A549 treated with ZK216348 at 1 μM for 4 hours (cell line): ENCODE data around the gene FNTB. TPM values are rescaled to one million over a fixed set of nuclear protein-coding genes. Genes with fewer than 3 reads are reported as not detected.

Source experiments
- total RNA-seq: library from RNA; stranded (reverse); fragments of 200-300 nt; extraction: Qiagen RNA extraction; gene quantifications from 5 replicates; pipeline ENCODE4 v1.2.3, GENCODE V29; 2022; ENCODE audit warnings: low read depth

The FNTB gene
- 22.7 to 26.2 TPM (median 24.3 TPM) in 5 replicates for total RNA-seq

GRCh38 chr14:64986648-64987437, at the start of gene FNTB:
TSS of gene FNTB (plus strand) at chr14:64986895. CDS start at chr14:64986954, 59 bp downstream.

GRCh38 chr14:64942531-64943111, 44.1 kb upstream of the FNTB start, which contains the start of gene GPX2:
TSS of gene GPX2 (minus strand) at chr14:64942745. CDS start at chr14:64942726, 19 bp downstream.

GRCh38 chr14:64971943-64972791, 14.5 kb upstream of the FNTB start, which contains the start of gene RAB15:
TSS of gene RAB15 (minus strand) at chr14:64972336. CDS start at chr14:64972076, 260 bp downstream.

GRCh38 chr14:65102441-65103149, 115.9 kb downstream of the FNTB start, which contains the start of gene MAX:
TSS of gene MAX (minus strand) at chr14:65102517. CDS start at chr14:65102339, 178 bp downstream.

Other genes starting within 250 kb of the FNTB start
- 0.91 to 1.6 TPM (median 1.4 TPM) in 5 replicates for gene SPTB, start 107.0 kb upstream of the FNTB start, total RNA-seq
- 65.6 to 181 TPM (median 80.4 TPM) in 5 replicates for gene CHURC1, start 72.4 kb upstream of the FNTB start, total RNA-seq
- 179 to 281 TPM (median 196 TPM) in 5 replicates for gene GPX2, start 44.1 kb upstream of the FNTB start, total RNA-seq
- 19.1 to 22.5 TPM (median 19.9 TPM) in 5 replicates for gene RAB15, start 14.6 kb upstream of the FNTB start, total RNA-seq
- 51.1 to 58.8 TPM (median 55.7 TPM) in 5 replicates for gene MAX, start 115.6 kb downstream of the FNTB start, total RNA-seq